Stimulated activated CD4-positive, alpha-beta T cell treated with anti-CD3 and anti-CD28 coated beads, TNF-alpha, amount 100 ng/mL, for 48 hours (primary cell): ENCODE data around the gene ATP8A2.
A peak's percentile ranks its signal among the peaks of the same experiment; 100 is the strongest.
"Not testable (repeated sequence)": the region's sequence is repeated elsewhere in the genome, so short reads cannot be mapped to it uniquely, and the experiment has no call there.

Experiments used
- DNase-seq, 3 donors: peaks; one replicate each; pipeline ENCODE4 v3.0.0-alpha.2; 2020; ENCODE audit warnings: low read depth in 3 of 3

ATP8A2 gene

GRCh38 chr13:25371875-25372283 is at the start of gene ATP8A2:
TSS of gene ATP8A2 (plus strand) at chr13:25371974. CDS start at chr13:25372213, 239 bp downstream.
- DNase-seq: no peak

DNA sequence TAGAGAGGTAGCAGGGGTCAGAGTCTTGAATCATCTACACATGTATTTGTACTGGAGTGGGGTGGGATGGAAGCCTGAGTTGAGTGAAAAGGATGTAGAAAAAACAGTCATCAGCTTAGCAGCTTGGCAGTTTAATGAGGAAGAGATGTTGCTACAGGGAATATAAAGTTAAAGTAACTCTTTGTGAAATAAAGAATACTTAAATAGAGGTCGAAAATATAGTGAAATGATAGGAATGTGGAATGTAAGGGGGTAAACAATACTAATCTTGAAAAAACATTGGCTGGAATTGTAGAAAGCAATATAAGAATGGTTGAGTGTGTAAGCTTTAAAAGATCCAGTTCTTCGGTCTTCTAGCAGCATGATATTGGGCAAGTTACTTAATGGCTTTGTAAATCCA is 47.7 kb upstream of the ATP8A2 start:
- no peak for DNase-seq

DNA sequence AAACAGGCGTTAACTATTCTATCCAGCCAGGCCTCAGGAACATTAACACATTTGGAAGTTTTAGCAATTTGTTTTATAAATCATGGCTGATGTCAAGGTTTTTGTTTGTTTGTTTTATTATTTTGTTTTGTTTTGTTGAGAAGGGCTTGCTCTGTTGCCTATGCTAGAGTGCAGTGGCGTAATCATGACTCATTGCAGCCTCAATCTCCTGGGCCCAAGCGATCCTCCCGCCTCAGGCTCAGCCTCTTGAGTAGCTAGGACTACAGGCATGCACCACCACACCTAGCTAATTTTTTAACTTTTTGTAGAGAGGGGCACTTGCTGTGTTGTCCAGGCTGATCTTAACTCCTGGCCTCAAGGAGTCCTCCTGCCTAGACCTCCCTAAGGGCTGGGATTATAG is 42.1 kb upstream of the ATP8A2 start:
- DNase-seq: no peak

DNA sequence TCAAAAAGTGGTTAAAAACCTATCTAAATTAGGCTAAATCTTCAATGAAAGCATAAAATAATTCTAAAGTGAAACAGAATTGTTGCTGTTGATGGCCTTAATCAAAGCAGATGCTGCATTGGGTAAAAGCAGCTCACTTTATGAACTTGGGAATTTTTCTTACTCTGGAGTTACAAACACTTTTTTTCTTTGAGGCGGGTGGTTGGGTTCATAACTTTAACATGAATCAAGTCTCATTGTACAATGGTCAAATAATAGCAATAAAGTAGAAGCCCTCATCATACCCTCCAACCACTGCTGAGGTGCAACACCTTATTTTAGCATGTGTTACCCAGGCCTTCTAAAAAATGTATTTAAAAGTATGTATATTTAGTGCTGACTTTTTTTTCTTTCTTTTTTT is 41.2 kb upstream of the ATP8A2 start:
- no peak for DNase-seq

DNA sequence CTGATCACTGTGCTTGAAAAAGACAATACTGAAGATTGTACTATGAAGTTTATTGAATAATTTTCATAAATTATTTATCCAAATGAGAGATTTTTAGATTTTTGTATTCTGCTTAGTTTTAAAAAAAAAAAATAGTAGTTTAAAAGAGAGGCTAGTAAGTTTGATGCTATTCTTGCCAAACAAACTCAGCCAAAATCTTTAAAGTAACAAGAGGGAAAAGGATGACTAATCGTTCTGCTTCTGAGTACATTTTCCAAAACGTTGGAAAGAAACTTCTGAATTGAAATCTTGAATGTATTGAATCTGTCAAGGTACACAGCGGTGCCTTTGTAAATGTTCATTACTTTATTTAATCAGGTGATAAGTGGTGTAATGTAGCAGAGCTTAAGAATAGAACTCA is 35.9 kb upstream of the ATP8A2 start:
- DNase-seq: no peak

DNA sequence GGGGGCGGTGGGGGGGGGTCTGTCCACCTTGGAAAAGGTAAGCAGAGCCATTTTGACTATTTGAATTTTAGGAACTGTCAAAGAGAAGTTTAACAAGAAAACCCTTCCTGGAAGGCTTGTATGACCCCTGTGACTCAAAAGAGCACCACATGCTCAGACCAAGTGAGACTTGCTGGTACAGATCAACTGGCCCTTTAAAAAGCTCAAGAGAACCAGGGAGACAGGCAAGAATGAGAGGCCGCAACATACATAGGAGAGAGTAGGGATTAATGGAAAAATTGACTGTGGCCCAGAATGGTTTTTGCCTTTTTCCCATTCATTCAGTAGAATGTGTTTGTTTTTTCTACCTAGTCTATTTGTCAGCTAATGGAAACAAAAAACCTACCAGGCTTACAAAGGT is 26.2 kb upstream of the ATP8A2 start:
- no peak for DNase-seq

- no peak for DNase-seq
These were observed 24.6 kb upstream of the ATP8A2 start for GRCh38 chr13:25347151-25347550.

- DNase-seq: no peak
These were observed 20.4 kb upstream of the ATP8A2 start for GRCh38 chr13:25351404-25351803.

GRCh38 chr13:25352230-25352629 is 19.5 kb upstream of the ATP8A2 start:
- DNase-seq: no peak

- DNase-seq: no peak
These were observed 19.0 kb upstream of the ATP8A2 start for GRCh38 chr13:25352806-25353205.

DNA sequence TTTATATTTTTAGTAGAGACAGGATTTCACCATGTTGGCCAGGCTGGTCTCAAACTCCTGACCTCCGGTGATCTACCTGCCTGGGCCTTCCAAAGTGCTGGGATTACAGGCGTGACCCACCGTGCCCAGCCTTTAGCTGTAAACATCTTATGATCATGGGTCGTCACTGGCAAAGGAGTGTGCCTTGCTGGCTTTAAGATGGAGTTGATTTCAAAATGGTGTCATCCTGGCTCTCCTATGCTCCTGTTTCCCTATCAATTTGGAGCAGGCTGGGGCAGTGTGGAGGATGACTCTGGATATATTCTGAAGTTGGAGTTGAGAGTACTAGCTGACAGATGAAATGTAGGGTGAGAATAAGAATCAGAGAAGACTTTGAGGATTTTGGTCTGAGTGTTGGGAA is 18.4 kb upstream of the ATP8A2 start:
- DNase-seq: no peak

DNA sequence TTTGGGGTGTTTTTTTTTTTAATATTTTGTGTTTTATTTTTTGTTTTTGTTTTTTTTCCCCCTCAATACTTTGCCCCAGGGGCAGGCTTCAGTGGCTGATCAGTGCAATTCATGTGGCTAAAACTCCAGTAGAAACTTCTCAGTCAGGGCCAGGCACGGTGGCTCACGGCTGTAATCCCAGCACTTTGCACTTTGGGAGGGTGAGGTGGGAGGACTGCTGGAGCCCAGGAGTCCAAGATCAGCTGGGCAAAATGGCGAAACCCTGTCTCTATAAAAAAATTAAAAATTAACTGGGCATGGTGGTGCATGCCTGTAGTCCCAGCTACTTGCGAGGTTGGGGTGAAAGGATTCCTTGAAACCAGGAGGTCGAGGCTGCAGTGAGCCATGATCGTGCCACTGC is 17.4 kb upstream of the ATP8A2 start:
- DNase-seq: no peak

GRCh38 chr13:25360443-25360842 is 11.3 kb upstream of the ATP8A2 start:
- not testable (repeated sequence) for DNase-seq

- DNase-seq: no peak
These were observed 6.0 kb upstream of the ATP8A2 start for GRCh38 chr13:25365720-25366235.

DNA sequence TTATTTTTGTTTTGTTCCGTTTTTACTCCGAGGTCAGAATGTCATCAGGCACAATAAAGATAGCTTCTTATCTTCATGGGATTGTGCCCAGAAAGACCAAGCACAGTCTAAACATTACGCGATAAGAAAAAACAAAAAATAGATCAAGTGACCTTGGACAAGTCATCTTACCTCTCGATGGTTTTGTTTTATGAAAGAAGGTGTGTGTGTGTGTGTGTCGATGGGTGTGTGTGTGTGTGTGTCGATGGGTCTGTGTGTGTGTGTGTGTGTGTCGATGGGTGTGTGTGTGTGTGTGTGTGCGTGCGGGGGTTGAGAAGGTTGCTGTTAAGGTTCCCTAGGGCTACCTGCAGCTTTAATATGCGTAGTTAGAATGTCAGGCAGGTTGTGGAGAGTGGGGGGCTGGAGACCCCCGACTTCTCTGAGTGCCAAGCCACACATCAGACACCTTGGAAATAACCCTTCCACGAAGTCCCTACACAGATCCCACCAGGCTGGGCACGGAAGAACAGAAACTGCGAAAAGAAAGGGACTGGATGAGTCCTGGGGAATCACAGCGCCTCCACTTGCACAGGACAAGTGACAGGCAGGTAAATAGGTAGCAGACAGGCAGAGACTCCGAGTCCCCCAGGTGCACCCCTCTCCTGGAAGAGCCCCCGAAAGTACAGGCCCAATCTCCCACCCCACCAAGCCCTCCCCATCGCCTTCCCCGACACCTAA is 458 bp upstream of the ATP8A2 start:
- no peak for DNase-seq

GRCh38 chr13:25372284-25373081 is 709 bp downstream of the ATP8A2 start:
- no peak for DNase-seq

- peak in 2 of 3 donors; percentile 2 to 17 for DNase-seq
These were observed 4.1 kb downstream of the ATP8A2 start for GRCh38 chr13:25375727-25376358.

DNA sequence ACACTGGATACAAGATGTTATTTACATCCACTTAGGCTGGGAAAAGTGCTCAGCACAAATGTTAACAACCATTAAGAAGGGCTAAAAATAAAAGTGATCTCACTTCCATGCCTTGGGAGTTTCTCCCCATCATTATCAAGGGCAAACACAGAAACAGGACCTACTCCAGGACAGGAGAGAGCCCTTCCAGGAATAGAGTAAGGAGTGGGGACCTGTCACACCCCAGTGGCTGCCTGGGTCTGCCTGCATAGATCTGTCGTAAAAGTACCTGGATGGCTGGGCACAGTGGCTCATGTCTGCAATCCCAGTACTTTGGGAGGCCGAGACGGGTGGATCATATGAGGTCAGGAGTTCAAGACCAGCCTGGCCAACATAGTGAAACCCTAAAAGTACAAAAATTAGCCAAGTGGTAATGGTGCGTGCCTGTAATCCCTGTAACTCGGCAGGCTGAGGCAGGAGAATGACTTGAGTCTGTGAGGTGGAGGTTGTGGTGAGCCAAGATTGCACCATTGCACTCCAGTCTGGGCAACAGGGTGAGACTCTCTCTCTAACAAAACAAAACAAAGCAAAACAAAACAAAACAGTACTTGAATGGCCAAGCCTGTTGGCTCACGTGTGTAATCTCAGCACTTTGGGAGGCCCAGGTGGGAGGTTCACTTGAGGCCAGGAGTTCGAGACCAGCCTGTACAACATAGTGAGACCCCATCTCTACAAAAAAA is 5.6 kb downstream of the ATP8A2 start:
- DNase-seq: no peak

DNA sequence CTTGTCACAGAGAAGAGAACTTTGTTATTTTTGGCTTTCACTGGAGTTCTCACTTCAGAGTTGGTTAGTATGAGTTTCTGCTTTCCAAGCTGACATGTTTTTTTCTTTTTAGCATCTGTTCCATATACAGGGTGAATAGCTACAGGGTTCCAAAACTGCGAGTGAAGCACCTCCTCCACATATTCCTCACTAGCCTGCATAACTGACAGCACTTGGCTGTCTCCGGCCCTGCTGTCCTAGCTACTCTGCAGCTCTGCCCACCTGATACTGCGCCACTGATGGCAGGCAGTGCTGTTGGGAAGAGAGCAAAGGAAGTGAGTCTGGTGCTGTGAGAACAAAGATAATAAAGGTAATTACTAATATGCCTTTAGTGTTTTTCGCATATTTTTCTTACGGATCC is 6.8 kb downstream of the ATP8A2 start:
- DNase-seq: no peak

DNA sequence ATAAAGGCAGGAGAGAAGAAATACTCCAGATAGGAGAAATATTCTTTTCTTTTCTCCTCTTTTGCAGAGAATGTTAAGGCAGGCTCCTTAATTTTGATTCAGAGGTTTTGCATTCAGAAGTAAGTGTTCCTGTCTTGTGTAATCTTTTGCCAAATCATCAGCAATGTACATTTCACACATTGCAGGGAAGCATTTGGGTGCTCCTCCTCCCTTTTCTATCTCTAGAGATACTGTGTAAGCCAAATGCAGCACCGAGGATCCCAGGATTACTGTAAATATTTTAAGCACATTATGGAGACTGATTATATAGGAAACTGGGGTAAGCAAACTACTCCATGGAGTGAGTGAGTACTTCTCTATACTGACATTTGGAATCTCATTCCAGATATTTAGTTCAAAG is 7.2 kb downstream of the ATP8A2 start:
- no peak for DNase-seq

- DNase-seq: no peak
These were observed 8.3 kb downstream of the ATP8A2 start for GRCh38 chr13:25380082-25380481.

DNA sequence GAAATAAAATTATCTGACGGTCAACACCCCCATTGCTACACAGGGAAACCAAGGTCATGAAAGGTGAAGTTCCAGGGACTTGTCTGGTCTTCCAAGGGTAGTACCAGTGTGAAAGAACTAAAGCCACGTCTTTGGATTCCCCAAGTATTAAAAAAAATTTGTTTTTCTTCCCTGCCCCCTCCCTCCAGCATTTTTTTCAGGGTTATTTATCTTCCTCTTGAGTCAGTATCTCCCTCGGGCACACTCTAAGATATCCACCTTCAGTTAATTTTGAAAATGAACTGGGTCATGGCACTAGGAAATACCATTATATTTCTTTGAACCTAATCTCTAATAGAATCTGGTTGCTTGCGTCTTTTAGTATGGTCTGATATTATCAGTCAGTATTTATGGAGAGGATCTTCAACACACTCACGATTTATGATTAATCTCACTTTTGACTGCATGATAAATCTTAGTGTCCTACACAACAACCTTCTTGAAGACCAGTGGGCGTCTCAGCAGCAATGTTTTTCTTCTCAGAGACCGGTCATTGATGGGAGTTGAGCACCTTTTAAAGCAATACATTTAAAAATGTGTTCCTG is 9.1 kb downstream of the ATP8A2 start:
- no peak for DNase-seq
